Psoas muscle (tissue), 8 donors: ENCODE data around the gene MKNK2. TPM values are rescaled to one million over a fixed set of nuclear protein-coding genes. Genes with fewer than 3 reads are reported as not detected.
A peak's percentile ranks its signal among the peaks of the same experiment; 100 is the strongest.

Experiments used
- ATAC-seq, 4 donors: fragments of 200-7000 bp; cut with Tn5 transposase; one replicate each; pipeline ENCODE4 v1.9.1; 2020; ENCODE audit warnings: moderate library complexity in 3 of 4, mild to moderate bottlenecking in 2 of 4
- DNase-seq, 2 donors: peaks; one replicate each; pipeline ENCODE4 v3.0.0-alpha.2; 2020
- H3K27ac ChIP-seq: fragments of 200-600 bp; one replicate; pipeline ENCODE4 v1.8.0; 2022
- H3K27me3 ChIP-seq, 3 donors: fragments of 200-600 bp in 1 of 3; one replicate each; pipeline versions ENCODE4 v1.6.1 to v1.8.0; 2013 to 2022; ENCODE audit warnings: low read length in 2 of 3, mild to moderate bottlenecking in 2 of 3, moderate library complexity in 1 of 3; ENCODE audit not compliant: insufficient read depth in 3 of 3
- H3K36me3 ChIP-seq, 2 donors: fragments of 200-600 bp in 1 of 2; one replicate each; pipeline versions ENCODE4 v1.6.1 to v1.8.0; 2013 to 2022; ENCODE audit warnings: low read depth in 1 of 2, mild to moderate bottlenecking in 1 of 2, moderate library complexity in 1 of 2; ENCODE audit not compliant: insufficient read depth in 1 of 2
- H3K4me1 ChIP-seq: fragments of 200-600 bp; one replicate; pipeline ENCODE4 v1.8.0; 2022
- H3K4me3 ChIP-seq: fragments of 200-600 bp; one replicate; pipeline ENCODE4 v1.8.0; 2022; ENCODE audit warnings: mild to moderate bottlenecking
- H3K9me3 ChIP-seq: fragments of 200-600 bp; one replicate; pipeline ENCODE4 v1.8.0; 2022
- CTCF ChIP-seq: fragments of 200-600 bp; IDR thresholded peaks from one replicate; pipeline ENCODE4 v1.8.0; 2022; ENCODE audit warnings: antibody characterized with exemption
- WGBS, 3 donors: extraction: QIAGEN DNeasy Blood & Tissue Kit; methylation state at CpG; one replicate each; pipeline versions ENCODE4 v1.1.6 to v1.1.7; 2013; 5-methylcytosine and 5-hydroxymethylcytosine counted together
- intact Hi-C, 2 donors: fragments of 100-400 bp; cut with DNase I; formaldehyde crosslinking; loops; one replicate each; pipeline versions ENCODE4 v1.11.0 to v1.14.2; 2022
- polyA plus RNA-seq, 3 donors: library from polyadenylated mRNA; stranded (reverse); fragments of 200-250 nt; gene quantifications; one replicate each; pipeline ENCODE4 v1.2.3, GENCODE V29; 2013
- total RNA-seq, 4 donors: library from RNA; stranded (reverse); fragmentation: NEBNext Ultra II Directional in 2 of 4; extraction: Animal tissue kit (Norgen Biotek cat#: 25700) in 2 of 4; gene quantifications; one replicate each; pipeline versions ENCODE4 v1.2.1 to v1.2.4, GENCODE V29; 2021 to 2023
- donor health status: healthy with polysubstance abuse.
- donor health status: DM: no; HTN: no; CAD: no; lungs with moderate emphysema.
- donor health status: Bipolar disorder and iron deficiency.
- donor health status: healthy.
- donor health status: DM: yes; HTN: yes; CAD: no.
- donor health status: DM: no; HTN: no; CAD: no.
- donor health status: DM: no; HTN: no; CAD: no.
- donor health status: DM: yes; HTN: yes; CAD: no.

Gene MKNK2
- total and polyA plus RNA-seq, 7 donors: 793 to 2,795 (median 1,017) TPM

DNA sequence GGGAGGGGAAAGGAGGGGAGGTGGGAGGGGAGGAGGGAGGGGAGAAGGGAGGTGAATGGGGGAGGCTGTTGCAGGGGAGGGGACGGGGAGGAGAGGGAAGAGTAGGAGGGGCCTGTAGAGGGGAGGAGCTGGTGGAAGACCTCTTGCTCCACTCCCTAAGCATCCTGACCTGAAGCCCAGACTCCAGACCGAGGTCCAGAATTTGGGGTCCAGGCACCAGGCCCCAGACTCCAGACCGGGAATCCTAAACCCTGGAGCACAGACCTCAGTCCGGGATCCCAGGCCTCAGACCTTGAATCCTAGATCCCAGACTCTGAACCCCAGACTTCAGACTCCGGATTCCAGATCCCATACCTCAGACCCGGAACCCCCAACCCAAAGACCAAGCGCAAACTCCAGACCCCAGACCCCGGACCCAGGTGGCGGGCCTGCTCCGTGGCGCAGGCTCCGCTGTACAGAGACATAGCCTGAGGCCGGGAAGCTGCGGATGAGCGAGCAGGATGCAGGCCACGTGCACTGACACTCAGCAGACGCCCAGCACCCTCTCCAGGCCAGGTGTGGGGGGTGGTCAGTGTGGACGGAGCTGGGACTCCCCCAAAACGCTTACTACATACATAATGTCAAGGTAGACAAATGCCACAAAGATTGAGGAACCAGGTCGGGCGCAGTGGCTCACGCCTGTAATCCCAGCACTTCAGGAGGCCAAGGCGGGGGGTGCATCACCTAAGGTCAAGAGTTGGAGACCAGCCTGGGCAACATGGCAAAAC is 34.8 kb downstream of the MKNK2 start:
- no peaks in the 10 kb centered on the region for H3K27me3 ChIP-seq
- no peaks in the 10 kb centered on the region for H3K9me3 ChIP-seq
- 63 to 69% (median 67%) methylated on average over 22 to 23 of the region's 23 CpGs for WGBS, 3 donors
- H3K27ac ChIP-seq: peak overlapping the region; percentile 38
- peak overlapping the region; percentile 38 for H3K4me3 ChIP-seq
- intact Hi-C loops: loop anchor here in 1 of 2 donors (5.0 kb wide), 1 partner anchor 84 kb away; no protein-coding TSS in a partner anchor
- no peaks in the 10 kb centered on the region for H3K36me3 ChIP-seq
- peak; percentile 77 to 89 for DNase-seq
- TF ChIP-seq CTCF: no peak
- no peaks in the 10 kb centered on the region for H3K4me1 ChIP-seq
- peak; percentile 80 to 87 (median 84) for ATAC-seq

GRCh38 chr19:2015608-2015950 is 35.5 kb downstream of the MKNK2 start, which contains the start of gene BTBD2:
Gene BTBD2, minus strand, starts transcription at chr19:2015714. Its CDS starts 11 bp downstream, at chr19:2015703.
- TF ChIP-seq CTCF: no peak
- peak; percentile 62 to 79 for DNase-seq
- no peaks in the 10 kb centered on the region for H3K9me3 ChIP-seq
- peak within 1 kb of the TSS; percentile 38 for H3K27ac ChIP-seq
- 0 to 3% (median 2%) methylated on average over 2 to 20 of the region's 20 CpGs for WGBS, 3 donors
- peak within 1 kb of the TSS; percentile 74 for H3K4me3 ChIP-seq
- no peaks in the 10 kb centered on the region for H3K4me1 ChIP-seq
- H3K27me3 ChIP-seq: no peaks in the 10 kb centered on the region
- intact Hi-C loops: loop anchor here in 1 of 2 donors (5.0 kb wide), 1 partner anchor 83 kb away; no protein-coding TSS in a partner anchor
- H3K36me3 ChIP-seq: no peaks in the 10 kb centered on the region
- ATAC-seq: peak; percentile 10 to 44 (median 20)

GRCh38 chr19:2014731-2015607 is 36.1 kb downstream of the MKNK2 start:
- H3K36me3 ChIP-seq: no peaks in the 10 kb centered on the region
- DNase-seq: no peak
- H3K9me3 ChIP-seq: no peaks in the 10 kb centered on the region
- 6 to 41% (median 15%) methylated on average over 11 to 73 of the region's 74 CpGs for WGBS, 3 donors
- ATAC-seq: peak in 3 of 4 donors; percentile 7 to 9 (median 7)
- no peak for TF ChIP-seq CTCF
- no peaks in the 10 kb centered on the region for H3K27me3 ChIP-seq
- H3K27ac ChIP-seq: no peak overlapping the region
- no peaks in the 10 kb centered on the region for H3K4me1 ChIP-seq
- peak overlapping the region; percentile 74 for H3K4me3 ChIP-seq
- intact Hi-C loops: loop anchor here in 1 of 2 donors (5.0 kb wide), 1 partner anchor 83 kb away; no protein-coding TSS in a partner anchor

GRCh38 chr19:2014131-2014571 is 36.9 kb downstream of the MKNK2 start:
- 68 to 80% (median 69%) methylated on average over 5 of the region's 5 CpGs for WGBS, 3 donors
- Histone ChIP-seq H3K4me1 (no peaks in the 10 kb centered on the region), H3K4me3 (peak overlapping the region; percentile 74), H3K27ac (no peak overlapping the region), H3K36me3 (no peaks in the 10 kb centered on the region), H3K9me3 (no peaks in the 10 kb centered on the region), H3K27me3 (no peaks in the 10 kb centered on the region)
- TF ChIP-seq CTCF: no peak
- ATAC-seq (peak in 2 of 4 donors; percentile 1), DNase-seq (no peak)
- intact Hi-C loops: no loop called here
